IMR-90 (cell line): ENCODE data around the gene BCL2L13. TPM values are rescaled to one million over a fixed set of nuclear protein-coding genes. Genes with fewer than 3 reads are reported as not detected.

ENCODE experiments used
- ATAC-seq: fragments of 200-7000 bp; cut with Tn5 transposase; 2 replicates; pipeline ENCODE4 v1.9.1; 2020; ENCODE audit warnings: low read depth, mild to moderate bottlenecking, moderate library complexity
- Bru-seq: library from RNA; stranded (reverse); fragments of 400-500 nt; gene quantifications from one replicate; lab custom pipeline; 2021; lab: Mats Ljungman, UMichigan
- BruChase-seq, 2 experiments: library from RNA; stranded (reverse); fragments of 400-500 nt; gene quantifications; one replicate each; lab custom pipeline; 2021; lab: Mats Ljungman, UMichigan
- BruUV-seq: library from RNA; stranded (reverse); fragments of 400-500 nt; replicated peaks from 2 replicates; lab custom pipeline; 2021; lab: Mats Ljungman, UMichigan
- CTCF ChIA-PET: fragments of 300-600 bp; formaldehyde crosslinking; extraction: SDS; loops from one replicate; lab custom pipeline; 2021; ENCODE audit warnings: antibody characterized with exemption; lab: Yijun Ruan, JAX
- POLR2A ChIA-PET: fragments of 300-600 bp; sonication (Branson Sonifier 250); formaldehyde crosslinking; loops from one replicate; lab custom pipeline; 2022; ENCODE audit warnings: antibody characterized with exemption; ENCODE audit not compliant: unreplicated experiment; lab: Charles Lee
- DNase-seq: peaks from one replicate; pipeline ENCODE4 v3.0.0; 2013
- H2AFZ ChIP-seq: replicated peaks from 2 replicates; pipeline ENCODE3; 2013; ENCODE audit warnings: low read length, mild to moderate bottlenecking; ENCODE audit not compliant: poor library complexity
- H2AK5ac ChIP-seq: 2 replicates; pipeline ENCODE4 v1.6.1; 2013; ENCODE audit warnings: low read depth, low read length, inconsistent platforms
- H2AK9ac ChIP-seq: replicated peaks from 2 replicates; pipeline ENCODE3; 2013; ENCODE audit warnings: mild to moderate bottlenecking, low read depth, low read length, moderate library complexity; ENCODE audit not compliant: poor library complexity
- H2BK120ac ChIP-seq: 2 replicates; pipeline ENCODE4 v1.6.1; 2013; ENCODE audit warnings: low read depth, low read length, inconsistent platforms
- H2BK15ac ChIP-seq: 3 replicates; pipeline ENCODE4 v1.6.1; 2013; ENCODE audit warnings: low read depth, low read length, inconsistent platforms
- H2BK20ac ChIP-seq: 2 replicates; pipeline ENCODE4 v1.6.1; 2013; ENCODE audit warnings: low read depth, mild to moderate bottlenecking, inconsistent platforms, low read length, moderate library complexity
- H2BK5ac ChIP-seq: 2 replicates; pipeline ENCODE4 v1.6.1; 2013; ENCODE audit warnings: mild to moderate bottlenecking, low read depth, low read length, inconsistent platforms; ENCODE audit not compliant: poor library complexity, severe bottlenecking
- H3K14ac ChIP-seq: replicated peaks from 2 replicates; pipeline ENCODE4 v1.6.1; 2013; ENCODE audit warnings: low read depth, low read length, inconsistent platforms
- H3K18ac ChIP-seq: 2 replicates; pipeline ENCODE4 v1.6.1; 2013; ENCODE audit warnings: low read depth, low read length, control low read depth
- H3K23ac ChIP-seq: 2 replicates; pipeline ENCODE4 v1.6.1; 2013; ENCODE audit warnings: low read depth, low read length, inconsistent platforms
- H3K27ac ChIP-seq: 2 replicates; pipeline ENCODE4 v1.5.1; 2013; ENCODE audit warnings: mild to moderate bottlenecking, control low read depth, low read length; ENCODE audit not compliant: insufficient read depth
- H3K27me3 ChIP-seq: 2 replicates; pipeline ENCODE4 v1.6.1; 2013; ENCODE audit warnings: low read length; ENCODE audit not compliant: control insufficient read depth, insufficient read depth
- H3K36me3 ChIP-seq: 2 replicates; pipeline ENCODE4 v1.6.1; 2013; ENCODE audit warnings: low read length, mixed read lengths; ENCODE audit not compliant: control insufficient read depth, insufficient read depth
- H3K4ac ChIP-seq: 2 replicates; pipeline ENCODE4 v1.6.1; 2013; ENCODE audit warnings: low read depth, low read length, inconsistent platforms
- H3K4me1 ChIP-seq: 2 replicates; pipeline ENCODE4 v1.6.1; 2013; ENCODE audit warnings: low read length, mixed read lengths; ENCODE audit not compliant: control insufficient read depth, insufficient read depth
- H3K4me2 ChIP-seq: 2 replicates; pipeline ENCODE4 v1.6.1; 2013; ENCODE audit warnings: low read depth, mild to moderate bottlenecking, control low read depth, low read length, moderate library complexity
- H3K4me3 ChIP-seq: 2 replicates; pipeline ENCODE4 v1.5.1; 2013; ENCODE audit warnings: low read depth, mild to moderate bottlenecking, control low read depth, low read length, moderate library complexity; ENCODE audit not compliant: insufficient read depth
- H3K56ac ChIP-seq: 2 replicates; pipeline ENCODE4 v1.6.1; 2013; ENCODE audit warnings: low read length, inconsistent platforms; ENCODE audit not compliant: insufficient read depth; ENCODE audit errors: extremely low read depth
- H3K79me1 ChIP-seq, 2 experiments: 2 replicates each; pipeline ENCODE4 v1.6.1; 2013; ENCODE audit warnings: low read length in 2 of 2, inconsistent platforms in 1 of 2, low read depth in 1 of 2
- H3K9ac ChIP-seq: 2 replicates; pipeline ENCODE4 v1.6.1; 2013; ENCODE audit warnings: low read depth, low read length, control low read depth
- H3K9me1 ChIP-seq: 2 replicates; pipeline ENCODE4 v1.6.1; 2013; ENCODE audit warnings: low read length, inconsistent platforms; ENCODE audit not compliant: insufficient read depth
- H3K9me3 ChIP-seq: 2 replicates; pipeline ENCODE4 v1.6.1; 2013; ENCODE audit warnings: low read length; ENCODE audit not compliant: control insufficient read depth, insufficient read depth
- H4K20me1 ChIP-seq: 2 replicates; pipeline ENCODE4 v1.6.1; 2013; ENCODE audit warnings: low read length, inconsistent platforms; ENCODE audit not compliant: insufficient read depth
- H4K5ac ChIP-seq: 2 replicates; pipeline ENCODE4 v1.6.1; 2013; ENCODE audit warnings: mild to moderate bottlenecking, low read depth, low read length, control low read depth
- H4K8ac ChIP-seq, 2 experiments: 2 replicates each; pipeline ENCODE4 v1.6.1; 2013; ENCODE audit warnings: low read depth in 2 of 2, low read length in 2 of 2, control low read depth in 1 of 2, inconsistent platforms in 1 of 2
- H4K91ac ChIP-seq: 2 replicates; pipeline ENCODE4 v1.6.1; 2013; ENCODE audit warnings: low read depth, low read length, inconsistent platforms; ENCODE audit not compliant: insufficient read depth
- BHLHE40 ChIP-seq: fragments of 150-350 bp; IDR thresholded peaks from 2 replicates; pipeline ENCODE4 v1.6.1; 2016; ENCODE audit warnings: mild to moderate bottlenecking, low read depth, low read length
- FOS ChIP-seq: fragments of 150-350 bp; IDR thresholded peaks from 2 replicates; pipeline ENCODE4 v1.6.1; 2016; ENCODE audit warnings: low read depth, low read length
- NFE2L2 ChIP-seq: fragments of 150-350 bp; IDR thresholded peaks from 2 replicates; pipeline ENCODE4 v1.6.1; 2016; ENCODE audit warnings: low read depth, mild to moderate bottlenecking, low read length
- POLR2A ChIP-seq: IDR thresholded peaks from 2 replicates; pipeline ENCODE4 v1.6.1; 2012; ENCODE audit warnings: mild to moderate bottlenecking, low read depth, low read length
- RAD21 ChIP-seq: IDR thresholded peaks from 2 replicates; pipeline ENCODE4 v1.6.1; 2012; ENCODE audit warnings: low read length, improper control_type of control experiment
- RCOR1 ChIP-seq: IDR thresholded peaks from 2 replicates; pipeline ENCODE4 v1.6.1; 2012; ENCODE audit warnings: mild to moderate bottlenecking, low read length, improper control_type of control experiment; ENCODE audit not compliant: insufficient replicate concordance
- RFX5 ChIP-seq: IDR thresholded peaks from 2 replicates; pipeline ENCODE4 v1.8.0; 2012; ENCODE audit warnings: low read depth, mild to moderate bottlenecking, low read length, moderate library complexity
- SMC3 ChIP-seq: fragments of 150-350 bp; IDR thresholded peaks from 2 replicates; pipeline ENCODE4 v1.6.1; 2016; ENCODE audit warnings: low read depth, mild to moderate bottlenecking, antibody characterized with exemption, low read length, moderate library complexity
- WGBS, 2 experiments: methylation state at CpG; one replicate each; pipeline versions ENCODE4 v1.1.5 to v1.1.7; 2013; ENCODE audit warnings: missing lambda C conversion rate in 2 of 2; ENCODE audit not compliant: insufficient read length in 1 of 2; ENCODE audit errors: extremely low coverage in 2 of 2; 5-methylcytosine and 5-hydroxymethylcytosine counted together
- dilution Hi-C: fragments of 300-500 bp; cut with HindIII; formaldehyde crosslinking; loops from one replicate; pipeline ENCODE4 v1.14.3; 2018; ENCODE audit warnings: low sequenced_read_pairs; ENCODE audit not compliant: unreplicated experiment
- in situ Hi-C: fragments of 300-500 bp; cut with MboI; formaldehyde crosslinking; loops from 3 replicates; pipeline ENCODE4 v1.14.3; 2019; ENCODE audit warnings: low sequenced_read_pairs, inconsistent platforms, mixed read lengths
- intact Hi-C: fragments of 100-400 bp; cut with micrococcal nuclease; formaldehyde crosslinking; loops from 2 replicates; pipeline ENCODE4 v1.10.0; 2022
- long read RNA-seq: library from polyadenylated mRNA; unstranded; transcript quantifications from one replicate; pipeline ENCODE4 v2.0.0, GENCODE V29; 2021; ENCODE audit not compliant: unreplicated experiment
- polyA plus RNA-seq, 3 experiments: library from polyadenylated mRNA; depleted of rRNA; stranded (reverse); fragments of >200 nt; gene quantifications; 2 replicates each; pipeline ENCODE4 v1.2.3, GENCODE V29; 2012; ENCODE audit warnings: low replicate concordance in 1 of 3
- total RNA-seq: library from RNA; depleted of rRNA; stranded (reverse); fragments of >200 nt; gene quantifications from 2 replicates; pipeline ENCODE4 v1.2.3, GENCODE V29; 2012; rRNA removed
- TF ChIP-seq, protein P1 (sequence below): conservative IDR thresholded peaks from 2 replicates; pipeline ENCODE4 v1.5.1; 2012; ENCODE audit warnings: mild to moderate bottlenecking, low read depth, low read length, improper control_type of control experiment
- TF ChIP-seq, protein P2 (sequence below): fragments of 150-350 bp; IDR thresholded peaks from 2 replicates; pipeline ENCODE4 v1.6.1; 2017; ENCODE audit warnings: mild to moderate bottlenecking, antibody characterized with exemption, low read length, low read depth

The BCL2L13 gene
- total RNA-seq (77.5 and 86.7 TPM in 2 replicates), polyA plus RNA-seq (2012; rRNA removed) (39.6 and 42.6 TPM in 2 replicates), Bru-seq, nascent RNA (percentile 81 among the genes with signal in this experiment), BruChase-seq, experiment 1, labeled RNA remaining after a 6-hour chase (percentile 89 among the genes with signal in this experiment), BruChase-seq, experiment 2, labeled RNA remaining after a 2-hour chase (percentile 77 among the genes with signal in this experiment)
- polyA plus RNA-seq (2012; cell fraction: cytosol; rRNA removed): 29.4 and 36.3 TPM in 2 replicates
- 15.2 and 32.7 TPM in 2 replicates for polyA plus RNA-seq (2012; cell fraction: nucleus; rRNA removed; ENCODE audit: low replicate concordance)
- long read RNA-seq, full-length matches to known transcripts: 45 of 76 reads
- long read RNA-seq, partial matches to known transcripts: 15 of 76 reads
- long read RNA-seq, other reads (novel, unspliced or antisense): 16 of 76 reads

GRCh38 chr22:17638432-17639246 is at the start of gene BCL2L13:
TSS of gene BCL2L13 (plus strand) at chr22:17638757. CDS start at chr22:17655712, 16,955 bp downstream.
- H3K36me3 ChIP-seq: no peaks in the 10 kb centered on the region
- H2AFZ ChIP-seq: peak within 1 kb of the TSS; percentile 97
- H4K91ac ChIP-seq: peak within 1 kb of the TSS; percentile 97
- H3K14ac ChIP-seq: peak within 1 kb of the TSS; percentile 98
- DNase-seq (peak; percentile 90), ATAC-seq (peak; percentile 94)
- no TSS peak for BruUV-seq
- H3K4ac ChIP-seq: peak within 1 kb of the TSS; percentile 99
- H3K9me1 ChIP-seq: no peaks in the 10 kb centered on the region; the same call in 1 of the 2 replicates
- in situ Hi-C loops: loop anchor here (5.0 kb wide), 1 partner anchor 49 kb away; no protein-coding TSS in a partner anchor
- H3K79me1 ChIP-seq: peaks cover 8 to 53% of the 10 kb centered on the region in 2 experiments
- peak within 1 kb of the TSS; percentile 83 for H2BK15ac ChIP-seq
- peak within 1 kb of the TSS; percentile 97 for H3K9ac ChIP-seq
- ChIA-PET POLR2A (interaction anchor here (0.5 to 0.9 kb wide), 3 partner anchors 21 to 31 kb away, joined by 3 to 4 read pairs (median 3); no protein-coding TSS in a partner anchor), CTCF (interaction anchor here (1.1 to 1.4 kb wide), 2 partner anchors 40 to 79 kb away, joined by 3 read pairs; no protein-coding TSS in a partner anchor)
- peak within 1 kb of the TSS; percentile 95 for H3K56ac ChIP-seq
- peak within 1 kb of the TSS; percentile 99 for H2AK5ac ChIP-seq
- H4K5ac ChIP-seq: peak within 1 kb of the TSS; percentile 97
- peak within 1 kb of the TSS; percentile 69 for H3K4me3 ChIP-seq
- dilution Hi-C loops: no loop called here
- H2BK20ac ChIP-seq: peak within 1 kb of the TSS; percentile 72
- peak within 1 kb of the TSS; percentile 93 for H3K4me2 ChIP-seq
- H2BK5ac ChIP-seq: peak within 1 kb of the TSS; percentile 96
- peak within 1 kb of the TSS; percentile 78 for H2BK120ac ChIP-seq
- H3K27me3 ChIP-seq: no peaks in the 10 kb centered on the region
- peak within 1 kb of the TSS; percentile 92 for H3K18ac ChIP-seq
- H4K8ac ChIP-seq: peak within 1 kb of the TSS; percentile 94 to 100
- peak within 1 kb of the TSS; percentile 99 for H3K23ac ChIP-seq
- no peaks in the 10 kb centered on the region for H3K9me3 ChIP-seq
- no peaks in the 10 kb centered on the region for H4K20me1 ChIP-seq
- intact Hi-C loops: loop anchor here (2.0 to 5.0 kb wide), 3 partner anchors 74 to 88 kb away; partner anchors contain the start of gene SLC25A18
- peak within 1 kb of the TSS; percentile 94 for H3K27ac ChIP-seq
- H3K4me1 ChIP-seq: peaks cover 2% of the 10 kb centered on the region
- H2AK9ac ChIP-seq: peak within 1 kb of the TSS; percentile 95
- 1% methylated on average over 25 of the region's 70 CpGs; no CpG with 5 or more reads in 1 of the 2 experiments for WGBS, 2 experiments
- no peak for TF ChIP-seq BHLHE40
- peak; percentile 95 for TF ChIP-seq POLR2A
- no peak for TF ChIP-seq RAD21
- TF ChIP-seq, protein P1, sequence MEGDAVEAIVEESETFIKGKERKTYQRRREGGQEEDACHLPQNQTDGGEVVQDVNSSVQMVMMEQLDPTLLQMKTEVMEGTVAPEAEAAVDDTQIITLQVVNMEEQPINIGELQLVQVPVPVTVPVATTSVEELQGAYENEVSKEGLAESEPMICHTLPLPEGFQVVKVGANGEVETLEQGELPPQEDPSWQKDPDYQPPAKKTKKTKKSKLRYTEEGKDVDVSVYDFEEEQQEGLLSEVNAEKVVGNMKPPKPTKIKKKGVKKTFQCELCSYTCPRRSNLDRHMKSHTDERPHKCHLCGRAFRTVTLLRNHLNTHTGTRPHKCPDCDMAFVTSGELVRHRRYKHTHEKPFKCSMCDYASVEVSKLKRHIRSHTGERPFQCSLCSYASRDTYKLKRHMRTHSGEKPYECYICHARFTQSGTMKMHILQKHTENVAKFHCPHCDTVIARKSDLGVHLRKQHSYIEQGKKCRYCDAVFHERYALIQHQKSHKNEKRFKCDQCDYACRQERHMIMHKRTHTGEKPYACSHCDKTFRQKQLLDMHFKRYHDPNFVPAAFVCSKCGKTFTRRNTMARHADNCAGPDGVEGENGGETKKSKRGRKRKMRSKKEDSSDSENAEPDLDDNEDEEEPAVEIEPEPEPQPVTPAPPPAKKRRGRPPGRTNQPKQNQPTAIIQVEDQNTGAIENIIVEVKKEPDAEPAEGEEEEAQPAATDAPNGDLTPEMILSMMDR: 0 out of 2 replicates have a peak, but pooled peaks have one; percentile 1
- TF ChIP-seq RFX5: no peak
- TF ChIP-seq NFE2L2: 0 out of 2 replicates have a peak, but pooled peaks have one; percentile 4
- TF ChIP-seq RCOR1: no peak
- TF ChIP-seq FOS: no peak
- TF ChIP-seq, protein P2, sequence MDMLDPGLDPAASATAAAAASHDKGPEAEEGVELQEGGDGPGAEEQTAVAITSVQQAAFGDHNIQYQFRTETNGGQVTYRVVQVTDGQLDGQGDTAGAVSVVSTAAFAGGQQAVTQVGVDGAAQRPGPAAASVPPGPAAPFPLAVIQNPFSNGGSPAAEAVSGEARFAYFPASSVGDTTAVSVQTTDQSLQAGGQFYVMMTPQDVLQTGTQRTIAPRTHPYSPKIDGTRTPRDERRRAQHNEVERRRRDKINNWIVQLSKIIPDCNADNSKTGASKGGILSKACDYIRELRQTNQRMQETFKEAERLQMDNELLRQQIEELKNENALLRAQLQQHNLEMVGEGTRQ: no peak
- TF ChIP-seq SMC3: no peak
